ENCODE data around the gene LPAR3.

The LPAR3 gene

GRCh38 chr1:84857906-84858305 lies 35.1 kb downstream of the LPAR3 start:
- no peak for DNase-seq

DNA sequence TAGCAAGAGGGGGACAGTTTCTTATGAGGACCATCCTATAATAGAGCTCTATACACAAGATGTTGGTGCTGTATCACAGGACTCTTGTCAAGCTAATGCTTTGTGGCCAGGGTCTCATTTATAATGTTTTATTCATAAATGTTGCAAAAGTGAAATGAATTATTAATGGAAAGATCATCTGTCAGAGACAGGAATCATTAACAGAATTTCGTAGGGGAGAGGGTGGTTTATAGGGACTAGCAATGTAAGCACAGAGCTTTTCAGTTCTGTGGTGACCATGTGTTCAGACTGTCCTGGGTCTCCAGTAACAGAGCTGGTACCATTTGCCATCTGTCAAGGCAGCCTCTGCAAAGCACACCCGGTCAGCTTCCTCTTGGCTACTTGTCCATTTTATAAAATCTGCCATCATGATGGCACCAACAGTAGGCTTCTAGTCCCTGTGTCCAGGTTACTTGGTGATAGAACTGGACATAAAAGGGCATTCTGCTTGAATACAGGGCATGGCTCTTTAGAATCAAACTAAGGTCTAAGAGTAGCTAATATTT lies 36.2 kb downstream of the LPAR3 start:
- no peak for DNase-seq

DNA sequence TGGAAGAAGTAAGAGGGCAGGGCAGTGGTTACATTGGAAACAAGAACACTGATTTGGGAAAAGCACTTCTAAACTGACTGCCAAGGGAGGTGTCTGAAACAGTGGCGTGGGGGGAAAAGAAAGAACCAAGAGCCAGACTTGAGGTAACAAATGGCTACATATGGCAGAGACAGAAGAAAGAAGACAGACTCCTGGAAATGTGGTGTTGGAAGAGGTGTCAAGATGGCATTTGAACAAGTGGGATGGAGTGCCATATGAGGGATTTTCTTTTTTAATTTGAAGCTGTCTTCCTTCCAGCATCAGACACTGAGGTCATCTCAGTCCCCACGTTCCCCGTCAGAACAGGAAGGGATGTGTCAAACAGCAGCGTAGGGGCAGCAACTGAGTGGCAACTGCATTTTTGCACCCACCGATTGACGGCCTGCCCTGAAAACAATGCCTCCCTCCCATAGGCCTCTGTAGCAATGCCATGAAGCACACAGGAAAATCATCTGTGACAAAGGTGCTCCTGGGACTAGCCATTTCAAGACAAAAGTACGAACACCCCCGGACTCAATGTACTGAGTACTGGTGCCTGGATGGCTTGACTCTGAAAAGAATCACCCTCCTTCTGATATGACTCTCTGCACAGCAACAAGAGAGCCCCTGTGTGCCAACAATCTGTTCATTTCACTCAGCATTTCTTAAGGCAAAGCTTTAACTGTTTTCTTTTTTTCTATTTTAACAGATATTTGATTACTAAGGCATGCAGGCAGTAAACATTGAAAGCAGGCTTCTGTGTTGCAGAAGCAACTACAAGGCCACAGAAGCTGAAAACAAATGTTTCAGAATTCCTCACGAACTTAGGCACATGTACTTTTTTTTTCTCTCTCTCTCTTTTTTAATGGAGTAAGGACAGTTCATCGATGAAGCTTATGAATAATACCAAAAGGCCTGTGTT lies 37.0 kb downstream of the LPAR3 start:
- DNase-seq: peak in 7 of 56 donors; percentile 1 to 36 (median 11)

- no peak for DNase-seq
Observed at GRCh38 chr1:84855168-84855567, 37.8 kb downstream of the LPAR3 start.

GRCh38 chr1:84853741-84854721 lies 39.0 kb downstream of the LPAR3 start:
- DNase-seq: no peak

- DNase-seq: no peak
Observed at GRCh38 chr1:84851839-84852238, 41.2 kb downstream of the LPAR3 start.

DNA sequence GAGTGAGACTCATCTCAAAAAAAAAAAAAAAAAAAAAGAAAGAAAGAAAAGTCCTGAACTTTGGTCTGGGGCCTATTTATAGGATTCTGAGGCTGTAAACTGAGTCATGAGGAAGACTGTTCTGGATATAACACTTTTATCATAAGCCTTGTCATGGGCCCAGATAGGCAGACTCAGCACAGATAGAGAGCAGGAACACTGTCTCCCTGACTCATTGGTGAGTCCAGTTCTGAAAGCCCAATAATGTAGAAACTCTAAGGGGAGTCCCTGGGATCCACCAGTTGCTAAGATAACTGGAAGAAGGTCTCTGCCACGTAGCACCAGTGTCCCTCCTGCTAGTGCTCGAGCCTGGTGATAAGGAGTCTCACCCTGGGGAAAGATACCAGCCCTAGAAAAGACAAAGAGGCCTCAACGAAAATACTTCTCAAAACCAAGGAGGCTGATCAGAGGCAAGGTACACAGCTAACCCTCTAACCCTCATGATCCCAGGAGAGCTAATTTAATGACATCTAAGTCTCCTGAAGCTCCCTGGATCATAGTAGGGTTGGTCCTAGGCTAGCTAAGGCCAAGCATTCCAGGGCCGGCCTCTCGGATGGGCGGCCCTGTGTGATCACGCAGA lies 43.5 kb downstream of the LPAR3 start:
- DNase-seq: no peak

DNA sequence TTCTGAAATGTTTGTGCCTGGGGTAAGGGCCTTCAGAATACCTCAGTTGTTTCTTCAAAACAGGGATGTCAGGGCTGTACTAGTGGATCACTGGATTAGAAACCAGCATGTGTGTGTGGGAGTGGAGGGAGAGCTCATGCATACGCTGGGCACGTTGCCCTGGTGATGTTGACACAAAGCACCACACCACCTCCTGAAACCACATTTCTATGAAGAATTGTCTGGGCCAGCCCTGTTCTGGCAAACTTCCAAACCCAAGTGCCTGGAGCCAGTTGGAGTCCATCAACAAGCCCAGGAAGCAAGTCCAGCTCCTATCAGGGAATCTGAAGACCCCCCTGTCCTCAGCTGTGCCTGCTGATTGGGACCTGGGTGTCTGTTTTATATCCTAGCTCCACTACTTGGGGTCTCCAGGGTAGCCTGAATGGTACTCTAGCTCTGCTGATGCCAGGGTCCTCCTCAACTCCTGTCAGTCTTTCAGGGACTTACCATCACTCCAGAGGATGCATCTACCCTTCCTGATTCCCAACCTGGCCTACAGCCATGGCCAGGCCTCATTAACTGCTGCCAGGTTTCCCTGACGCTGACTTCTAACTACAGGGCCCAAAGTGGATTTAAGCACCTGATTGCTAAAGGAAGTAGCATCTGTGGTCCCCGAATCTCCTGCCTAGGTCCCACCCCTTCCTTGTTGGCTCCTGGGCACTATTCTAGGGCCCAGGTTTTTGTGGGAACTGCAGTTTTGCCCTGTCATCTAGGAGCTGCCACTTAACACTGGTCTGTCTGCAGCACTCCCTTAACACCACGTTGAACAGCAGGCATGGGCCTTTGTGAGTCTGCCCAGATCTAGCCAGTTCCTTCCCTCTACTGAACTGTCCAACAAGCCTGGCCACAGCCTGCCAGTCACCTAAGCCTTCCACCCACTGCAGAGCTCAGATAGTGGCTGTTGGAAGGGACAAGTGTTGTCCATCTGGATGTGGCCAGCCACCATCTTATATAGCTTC lies 45.5 kb downstream of the LPAR3 start:
- peak in 28 of 56 donors; percentile 3 to 71 (median 18) for DNase-seq

GRCh38 chr1:84846387-84846786 lies 46.6 kb downstream of the LPAR3 start:
- DNase-seq: no peak

GRCh38 chr1:84845357-84845756 lies 47.6 kb downstream of the LPAR3 start:
- DNase-seq: no peak

DNA sequence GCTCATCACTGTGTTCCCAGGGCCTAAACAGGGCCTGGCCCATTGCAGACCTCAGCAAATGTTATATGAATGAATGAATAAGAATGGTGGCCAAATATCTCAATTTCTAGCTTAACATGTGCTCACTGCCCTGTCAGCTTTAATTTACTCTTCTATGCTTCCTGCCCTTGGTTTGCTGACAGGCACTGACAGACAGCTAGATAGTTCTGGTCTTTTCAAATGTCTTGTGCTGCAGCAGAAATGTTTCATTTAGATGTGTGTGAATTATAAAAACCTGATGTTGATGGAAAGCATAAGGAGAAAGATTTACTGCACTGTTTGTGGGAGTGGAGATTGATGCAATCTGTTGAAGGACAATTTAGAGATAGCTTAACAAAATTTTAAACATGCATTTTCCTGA lies 48.9 kb downstream of the LPAR3 start:
- no peak for DNase-seq

- DNase-seq: no peak
Observed at GRCh38 chr1:84842748-84843231, 50.2 kb downstream of the LPAR3 start.

- no peak for DNase-seq
Observed at GRCh38 chr1:84841971-84842370, 51.0 kb downstream of the LPAR3 start.

GRCh38 chr1:84840346-84840745 lies 52.7 kb downstream of the LPAR3 start:
- DNase-seq: no peak

DNA sequence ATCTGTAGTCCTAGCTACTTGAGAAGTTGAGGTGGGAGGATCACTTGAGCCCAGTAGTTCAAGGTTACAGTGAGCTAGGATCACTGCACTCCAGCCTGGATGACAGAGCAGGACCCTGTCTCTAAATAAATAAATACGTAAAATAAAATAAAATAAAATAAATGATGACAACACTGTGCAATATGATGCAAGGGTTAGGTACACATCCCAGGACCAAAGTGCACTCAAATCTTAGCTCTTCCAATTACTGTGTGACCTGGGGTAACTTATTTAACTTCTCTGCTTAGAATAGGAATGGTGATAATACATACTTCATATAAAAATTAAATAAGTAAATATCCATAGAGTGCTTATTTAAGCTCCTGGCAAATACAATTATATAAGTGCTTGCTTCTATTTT lies 53.5 kb downstream of the LPAR3 start:
- no peak for DNase-seq

DNA sequence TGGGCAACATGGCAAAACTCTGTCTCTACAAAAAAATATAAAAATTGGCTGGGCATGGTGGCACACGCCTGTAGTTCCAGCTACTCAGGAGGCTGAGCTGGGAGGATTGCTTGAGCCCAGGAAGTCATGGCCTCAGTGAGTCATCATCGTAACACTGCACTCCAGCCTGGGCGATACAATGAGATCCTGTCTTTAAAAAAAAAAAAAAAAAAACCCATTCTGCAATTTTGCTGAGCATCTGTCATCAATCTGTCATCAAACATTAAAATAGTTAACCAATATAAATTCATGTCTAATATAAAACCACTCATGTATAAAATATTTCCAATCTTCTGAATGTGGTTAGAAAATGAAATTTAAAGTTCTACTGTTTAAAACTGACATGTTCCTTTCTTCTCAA lies 56.9 kb downstream of the LPAR3 start:
- DNase-seq: no peak

DNA sequence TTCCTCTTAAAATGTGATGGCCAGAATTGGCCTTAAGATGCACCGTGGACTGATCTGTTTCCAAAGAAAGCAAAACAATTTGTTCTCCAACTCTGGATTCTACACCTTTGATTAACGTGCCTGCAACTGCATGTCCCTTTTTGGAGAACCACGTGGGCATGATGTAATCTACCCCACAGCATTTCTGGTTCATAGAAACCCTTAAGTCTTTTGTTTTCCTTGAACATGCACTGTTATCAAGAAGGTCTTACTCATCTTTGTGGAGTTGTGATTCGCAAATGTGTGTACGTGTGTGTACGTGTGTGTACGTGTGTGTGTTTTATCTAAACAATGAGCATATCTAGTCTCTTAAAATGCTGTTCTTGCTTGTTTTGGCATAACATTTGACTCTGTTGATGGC lies 57.8 kb downstream of the LPAR3 start:
- DNase-seq: no peak

GRCh38 chr1:84834419-84835064 lies 58.5 kb downstream of the LPAR3 start:
- DNase-seq: no peak

DNA sequence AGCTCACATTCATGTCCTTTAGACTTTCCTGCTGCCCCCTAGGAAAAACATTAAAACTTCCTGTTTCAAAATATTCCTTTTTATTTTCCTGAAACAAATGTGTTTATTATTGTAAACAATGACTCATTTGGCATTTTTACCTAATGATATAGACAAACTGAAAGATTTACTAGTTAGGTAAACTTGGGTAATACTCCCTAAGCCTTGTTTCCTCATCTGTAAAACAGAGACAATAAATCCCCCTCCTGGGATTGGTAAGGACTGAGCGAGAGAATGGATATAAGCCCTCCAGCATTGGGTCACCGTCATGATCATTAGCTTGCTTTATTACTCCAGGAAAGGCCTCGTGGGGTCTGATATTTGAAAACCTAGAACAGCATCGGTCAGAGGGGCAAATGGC lies 59.8 kb downstream of the LPAR3 start:
- no peak for DNase-seq
